Body of pancreas (tissue), 4 donors: ENCODE results near the gene C4orf54. TPM values are rescaled to one million over a fixed set of nuclear protein-coding genes. Genes with fewer than 3 reads are reported as not detected.
A peak's percentile ranks its signal among the peaks of the same experiment; 100 is the strongest.

ENCODE experiments used
- ATAC-seq: fragments of 150-250 bp; one replicate; pipeline ENCODE4 v1.9.1; 2016
- DNase-seq, 4 donors: peaks; one replicate each; pipeline ENCODE4 v3.0.0-alpha.2; 2019
- H3K27ac ChIP-seq, 4 donors: fragments of 200-600 bp; sonication (generic); 1 replicate in 3 of 4; 2 replicates in 1 of 4; pipeline versions ENCODE4 v1.5.1 to v1.6.1; 2016 to 2019; ENCODE audit warnings: mild to moderate bottlenecking in 1 of 4, mixed read lengths in 1 of 4, moderate library complexity in 1 of 4
- H3K27me3 ChIP-seq, 2 donors: fragments of 200-600 bp; sonication (generic); one replicate each; pipeline ENCODE4 v1.6.0; 2016; ENCODE audit warnings: mild to moderate bottlenecking in 1 of 2
- H3K36me3 ChIP-seq, 2 donors: fragments of 200-600 bp; sonication (generic); replicated peaks in 1 of 2; 2 replicates each; pipeline ENCODE4 v1.5.1; 2016; ENCODE audit warnings: low read depth in 2 of 2; ENCODE audit not compliant: insufficient read depth in 1 of 2
- H3K4me1 ChIP-seq: fragments of 200-600 bp; sonication (generic); one replicate; pipeline ENCODE4 v1.6.0; 2016
- H3K4me3 ChIP-seq, 2 donors: fragments of 200-600 bp; sonication (generic); 1 replicate in 1 of 2; 2 replicates in 1 of 2; pipeline ENCODE4 v1.5.1; 2016 to 2019
- H3K9me3 ChIP-seq, 3 donors: fragments of 200-600 bp; sonication (generic); 1 replicate in 2 of 3; 2 replicates in 1 of 3; pipeline ENCODE4 v1.5.1; 2016
- CTCF ChIP-seq, 7 experiments: fragments of 450-650 bp in 4 of 7; fragments of 200-600 bp in 3 of 7; sonication (generic) in 3 of 7; IDR thresholded peaks; one replicate each; pipeline ENCODE4 v1.5.1; 2016 to 2019; ENCODE audit warnings: antibody characterized with exemption in 7 of 7
- POLR2A ChIP-seq, 3 donors: fragments of 450-650 bp; IDR thresholded peaks; one replicate each; pipeline ENCODE4 v1.6.1; 2016; ENCODE audit warnings: antibody characterized with exemption in 3 of 3, mild to moderate bottlenecking in 2 of 3
- WGBS, 2 donors: methylation state at CpG; one replicate each; pipeline ENCODE4 v1.1.5; 2017; 5-methylcytosine and 5-hydroxymethylcytosine counted together
- intact Hi-C: fragments of 100-400 bp; cut with DNase I; formaldehyde crosslinking; loops from one replicate; pipeline ENCODE4 v1.15.1; 2023
- total RNA-seq, 2 donors: library from RNA; depleted of rRNA; stranded (reverse); fragments of >200 nt; gene quantifications; one replicate each; pipeline ENCODE4 v1.1.0, GENCODE V29; 2016

Gene C4orf54
- total RNA-seq, 2 donors from 2014 or later = under 0.01 TPM; not detected in 1

GRCh38 chr4:99612704-99613103, 44.9 kb downstream of the C4orf54 start:
- peak; percentile 80 for ATAC-seq

GRCh38 chr4:99612281-99612680, 45.3 kb downstream of the C4orf54 start:
- H3K36me3 ChIP-seq = no peaks in the 10 kb centered on the region
- ATAC-seq = no peak
- no peak overlapping the region for H3K4me3 ChIP-seq
- H3K27ac ChIP-seq = no peak overlapping the region
- no peak for TF ChIP-seq CTCF (IDR thresholded peaks at IDR 0.05)
- no peaks in the 10 kb centered on the region for H3K9me3 ChIP-seq
- 73 to 76% methylated on average over 3 of the region's 3 CpGs for WGBS, 2 donors
- no peaks in the 10 kb centered on the region for H3K27me3 ChIP-seq
- peaks cover 4% of the 10 kb centered on the region for H3K4me1 ChIP-seq
- intact Hi-C loops = no loop called here
- DNase-seq = no peak

More at GRCh38 chr4:99612704-99613103, 44.9 kb downstream of the C4orf54 start:
- Histone ChIP-seq H3K4me3 (no peak overlapping the region), H3K4me1 (peaks cover 4% of the 10 kb centered on the region), H3K27ac (no peak overlapping the region), H3K36me3 (no peaks in the 10 kb centered on the region), H3K27me3 (no peaks in the 10 kb centered on the region), H3K9me3 (no peaks in the 10 kb centered on the region)
- TF ChIP-seq CTCF (IDR thresholded peaks at IDR 0.05) (no peak), POLR2A (IDR thresholded peaks at IDR 0.05) (no peak)
- DNase-seq = peak in 3 of 4 donors; percentile 7 to 48 (median 20)
- intact Hi-C loops = no loop called here
- WGBS, 2 donors = 21% methylated on average over 5 of the region's 5 CpGs

GRCh38 chr4:99610605-99611175, 46.9 kb downstream of the C4orf54 start:
- Histone ChIP-seq H3K9me3 (no peaks in the 10 kb centered on the region), H3K27me3 (no peaks in the 10 kb centered on the region), H3K36me3 (no peaks in the 10 kb centered on the region), H3K27ac (no peak overlapping the region), H3K4me1 (peaks cover 4% of the 10 kb centered on the region), H3K4me3 (no peak overlapping the region)
- TF ChIP-seq CTCF (IDR thresholded peaks at IDR 0.05) = no peak
- TF ChIP-seq POLR2A (IDR thresholded peaks at IDR 0.05) = no peak
- intact Hi-C loops = no loop called here
- DNase-seq = no peak
- 79 to 87% methylated on average over 5 of the region's 5 CpGs for WGBS, 2 donors
- ATAC-seq = no peak

GRCh38 chr4:99608417-99608816, 49.2 kb downstream of the C4orf54 start:
- Histone ChIP-seq H3K36me3 (no peaks in the 10 kb centered on the region), H3K4me1 (peaks cover 4% of the 10 kb centered on the region), H3K27me3 (no peaks in the 10 kb centered on the region), H3K4me3 (no peak overlapping the region), H3K27ac (no peak overlapping the region), H3K9me3 (no peaks in the 10 kb centered on the region)
- ATAC-seq (no peak), DNase-seq (no peak)
- intact Hi-C loops = no loop called here
- TF ChIP-seq POLR2A (IDR thresholded peaks at IDR 0.05) (no peak), CTCF (IDR thresholded peaks at IDR 0.05) (no peak)
- WGBS, 2 donors = 78 to 85% methylated on average over 5 of the region's 5 CpGs

Other genes starting within 250 kb of the C4orf54 start
- not detected for gene ADH7, start 222.5 kb downstream of the C4orf54 start, total RNA-seq
- not detected for gene C4orf17, start 146.8 kb downstream of the C4orf54 start, total RNA-seq
- 10 to 100 TPM in 1 of 2 donors, 1 to 10 TPM in 1; 3.3 to 21.8 TPM for gene TRMT10A, start 93.8 kb downstream of the C4orf54 start, total RNA-seq
- not detected for gene MTTP, start 83.0 kb downstream of the C4orf54 start, total RNA-seq
- gene DAPP1, start 159.0 kb upstream of the C4orf54 start, total RNA-seq = 1 to 10 TPM; 1.3 to 2.3 TPM
- gene LAMTOR3, start 236.6 kb upstream of the C4orf54 start, total RNA-seq = 10 to 100 TPM; 14.2 to 16.6 TPM